Lung microvascular endothelial cell (primary cell): ENCODE results near the gene PCDH7. TPM values are rescaled to one million over a fixed set of nuclear protein-coding genes. Genes with fewer than 3 reads are reported as not detected.

Source experiments
- DNase-seq, 2 donors: peaks; one replicate each; pipeline versions ENCODE4 v3.0.0 to v3.0.0-alpha.2; 2010; ENCODE audit warnings: low read depth in 2 of 2
- total RNA-seq: library from RNA; depleted of rRNA; stranded (reverse); fragments of >200 nt; gene quantifications from 2 replicates; pipeline ENCODE4 v1.2.1, GENCODE V29; 2014

Gene PCDH7
- 0.20 and 0.22 TPM in 2 replicates for total RNA-seq

GRCh38 chr4:30720021-30720660 lies at the start of gene PCDH7:
TSS of gene PCDH7 (plus strand) at chr4:30720369. CDS start at chr4:30721423, 1,054 bp downstream.
- peak; percentile 19 to 28 for DNase-seq

GRCh38 chr4:30671926-30672448 lies 48.2 kb upstream of the PCDH7 start:
- no peak for DNase-seq

GRCh38 chr4:30696191-30696590 lies 24.0 kb upstream of the PCDH7 start:
- no peak for DNase-seq

- peak; percentile 52 to 60 for DNase-seq
These were observed 5.6 kb upstream of the PCDH7 start for GRCh38 chr4:30714408-30715031.

GRCh38 chr4:30716158-30716557 lies 4.0 kb upstream of the PCDH7 start:
- DNase-seq = peak; percentile 13 to 47

GRCh38 chr4:30716681-30717207 lies 3.4 kb upstream of the PCDH7 start:
- DNase-seq = peak in 1 of 2 donors; percentile 19

- DNase-seq = peak; percentile 9 to 62
These were observed 2.8 kb upstream of the PCDH7 start for GRCh38 chr4:30717208-30718020.

- peak; percentile 0 to 1 for DNase-seq
These were observed 2.1 kb upstream of the PCDH7 start for GRCh38 chr4:30718021-30718542.

- DNase-seq = peak; percentile 1 to 18
These were observed 1.3 kb upstream of the PCDH7 start for GRCh38 chr4:30718641-30719453.

- DNase-seq = peak; percentile 7 to 41
These were observed 632 bp upstream of the PCDH7 start for GRCh38 chr4:30719454-30720020.

- DNase-seq = peak; percentile 10 to 31
These were observed 554 bp downstream of the PCDH7 start for GRCh38 chr4:30720661-30721184.

GRCh38 chr4:30721185-30722091 lies 1.3 kb downstream of the PCDH7 start:
- DNase-seq = peak; percentile 23 to 29

GRCh38 chr4:30722092-30722358 lies 1.9 kb downstream of the PCDH7 start:
- DNase-seq = no peak

GRCh38 chr4:30722359-30723200 lies 2.4 kb downstream of the PCDH7 start:
- peak in 1 of 2 donors; percentile 0 for DNase-seq

GRCh38 chr4:30723201-30723955 lies 3.2 kb downstream of the PCDH7 start:
- DNase-seq = no peak

- no peak for DNase-seq
These were observed 4.1 kb downstream of the PCDH7 start for GRCh38 chr4:30724247-30724646.

GRCh38 chr4:30725562-30725961 lies 5.4 kb downstream of the PCDH7 start:
- DNase-seq = no peak
